HG02571 (cell line): ENCODE measurements around the gene ZNF692.
"Not testable (repeated sequence)": the region's sequence is repeated elsewhere in the genome, so short reads cannot be mapped to it uniquely, and the experiment has no call there.

ENCODE experiments used
- ATAC-seq: cut with Tn5 transposase; IDR thresholded peaks from one replicate; pipeline ENCODE4 v1.9.1; 2021; ENCODE audit warnings: mild to moderate bottlenecking, moderate library complexity; ENCODE audit not compliant: unreplicated experiment

The ZNF692 gene

GRCh38 chr1:248811514-248812490 lies 47.1 kb downstream of the ZNF692 start:
- ATAC-seq, result no peak

- no peak for ATAC-seq
Measured at GRCh38 chr1:248810727-248811513, 48.0 kb downstream of the ZNF692 start.

GRCh38 chr1:248810000-248810726 lies 48.7 kb downstream of the ZNF692 start:
- no peak for ATAC-seq

GRCh38 chr1:248808876-248809275 lies 50.0 kb downstream of the ZNF692 start:
- no peak for ATAC-seq

GRCh38 chr1:248807067-248807737 lies 51.7 kb downstream of the ZNF692 start:
- peak; percentile 53 for ATAC-seq

GRCh38 chr1:248805876-248806275 lies 53.0 kb downstream of the ZNF692 start:
- ATAC-seq, result no peak

- peak; percentile 84 for ATAC-seq
Measured at GRCh38 chr1:248804771-248805681, 53.9 kb downstream of the ZNF692 start.

GRCh38 chr1:248803501-248803900 lies 55.4 kb downstream of the ZNF692 start:
- ATAC-seq, result not testable (repeated sequence)

- ATAC-seq, result no peak
Measured at GRCh38 chr1:248802454-248802853, 56.4 kb downstream of the ZNF692 start.

GRCh38 chr1:248800459-248800858 lies 58.4 kb downstream of the ZNF692 start:
- no peak for ATAC-seq
